ENCODE results near the gene IGFN1.

DNA sequence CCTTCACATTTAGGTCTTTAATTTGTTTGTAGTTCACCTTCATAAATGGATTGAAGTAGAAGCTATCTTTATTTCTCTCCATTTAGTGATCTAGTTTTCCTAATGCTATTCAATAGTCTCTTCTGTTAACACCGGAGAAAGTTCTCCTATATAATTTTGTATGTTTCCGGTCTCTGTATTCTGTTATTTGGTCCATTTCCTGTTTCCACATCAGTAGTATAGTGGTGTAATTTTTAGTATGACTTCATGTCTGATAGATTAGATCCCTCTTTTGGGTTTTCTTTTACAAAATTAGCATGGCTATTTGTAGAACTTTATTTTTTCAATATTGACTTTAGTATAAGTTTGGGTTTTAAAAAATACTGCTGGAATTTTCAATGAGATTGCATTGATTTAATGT is 51.1 kb downstream of the IGFN1 start:
- TF ChIP-seq POLR2A (IDR thresholded peaks at IDR 0.05) (no peak), POLR2AphosphoS5 (IDR thresholded peaks at IDR 0.05) (no peak), EP300 (IDR thresholded peaks at IDR 0.05; ENCODE audit: low read depth) (no peak)
- TF ChIP-seq, protein P1, sequence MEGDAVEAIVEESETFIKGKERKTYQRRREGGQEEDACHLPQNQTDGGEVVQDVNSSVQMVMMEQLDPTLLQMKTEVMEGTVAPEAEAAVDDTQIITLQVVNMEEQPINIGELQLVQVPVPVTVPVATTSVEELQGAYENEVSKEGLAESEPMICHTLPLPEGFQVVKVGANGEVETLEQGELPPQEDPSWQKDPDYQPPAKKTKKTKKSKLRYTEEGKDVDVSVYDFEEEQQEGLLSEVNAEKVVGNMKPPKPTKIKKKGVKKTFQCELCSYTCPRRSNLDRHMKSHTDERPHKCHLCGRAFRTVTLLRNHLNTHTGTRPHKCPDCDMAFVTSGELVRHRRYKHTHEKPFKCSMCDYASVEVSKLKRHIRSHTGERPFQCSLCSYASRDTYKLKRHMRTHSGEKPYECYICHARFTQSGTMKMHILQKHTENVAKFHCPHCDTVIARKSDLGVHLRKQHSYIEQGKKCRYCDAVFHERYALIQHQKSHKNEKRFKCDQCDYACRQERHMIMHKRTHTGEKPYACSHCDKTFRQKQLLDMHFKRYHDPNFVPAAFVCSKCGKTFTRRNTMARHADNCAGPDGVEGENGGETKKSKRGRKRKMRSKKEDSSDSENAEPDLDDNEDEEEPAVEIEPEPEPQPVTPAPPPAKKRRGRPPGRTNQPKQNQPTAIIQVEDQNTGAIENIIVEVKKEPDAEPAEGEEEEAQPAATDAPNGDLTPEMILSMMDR (IDR thresholded peaks at IDR 0.05): no peak

Data from transverse colon (tissue), 4 donors.